Keratinocyte (primary cell): ENCODE results near the gene MED9. TPM values are rescaled to one million over a fixed set of nuclear protein-coding genes. Genes with fewer than 3 reads are reported as not detected.

Experiments
- DNase-seq: peaks from one replicate; pipeline ENCODE4 v3.0.0-alpha.2; 2011; ENCODE audit warnings: low read depth, missing footprints, low spot score
- FAIRE-seq: peaks from 2 replicates; lab custom pipeline; 2011; peaks lifted over from hg19 to GRCh38; lab: Jason Lieb, UNC
- H2AFZ ChIP-seq: 2 replicates; pipeline ENCODE4 v1.6.0; 2012; ENCODE audit warnings: low read length, control low read depth, inconsistent platforms; ENCODE audit not compliant: control insufficient read depth
- H3K27ac ChIP-seq: 2 replicates; pipeline ENCODE4 v1.5.1; 2011; ENCODE audit warnings: low read length; ENCODE audit not compliant: control insufficient read depth, insufficient read depth
- H3K27me3 ChIP-seq: 3 replicates; pipeline ENCODE4 v1.6.0; 2011; ENCODE audit warnings: low read length; ENCODE audit not compliant: control insufficient read depth, insufficient read depth; ENCODE audit errors: extremely low read depth
- H3K36me3 ChIP-seq, 2 experiments: 2 replicates in 1 of 2; 3 replicates in 1 of 2; pipeline ENCODE4 v1.5.1; 2011; ENCODE audit warnings: low read length in 2 of 2, mild to moderate bottlenecking in 1 of 2; ENCODE audit not compliant: control insufficient read depth in 2 of 2, insufficient read depth in 2 of 2; ENCODE audit errors: extremely low read depth in 1 of 2
- H3K4me1 ChIP-seq: 3 replicates; pipeline ENCODE4 v1.5.1; 2011; ENCODE audit warnings: low read length; ENCODE audit not compliant: control insufficient read depth, insufficient read depth; ENCODE audit errors: extremely low read depth
- H3K4me2 ChIP-seq: 3 replicates; pipeline ENCODE4 v1.6.0; 2011; ENCODE audit warnings: low read depth, low read length; ENCODE audit not compliant: control insufficient read depth, insufficient read depth; ENCODE audit errors: extremely low read depth
- H3K4me3 ChIP-seq, 3 experiments: fragments of 200-600 bp in 1 of 3; sonication (generic) in 1 of 3; 2 replicates in 2 of 3; 3 replicates in 1 of 3; pipeline ENCODE4 v1.5.1; 2011 to 2016; ENCODE audit warnings: low read length in 3 of 3, mild to moderate bottlenecking in 3 of 3, control low read depth in 2 of 3, inconsistent platforms in 1 of 3, low read depth in 1 of 3, mixed read lengths in 1 of 3, mixed run types in 1 of 3, moderate library complexity in 1 of 3; ENCODE audit not compliant: control insufficient read depth in 2 of 3, insufficient read depth in 2 of 3; ENCODE audit errors: extremely low read depth in 1 of 3
- H3K79me2 ChIP-seq: 2 replicates; pipeline ENCODE4 v1.6.0; 2012; ENCODE audit warnings: low read length; ENCODE audit not compliant: control insufficient read depth, insufficient read depth
- H3K9ac ChIP-seq: 3 replicates; pipeline ENCODE4 v1.6.0; 2011; ENCODE audit warnings: low read length; ENCODE audit not compliant: control insufficient read depth, insufficient read depth; ENCODE audit errors: extremely low read depth
- H3K9me1 ChIP-seq: 3 replicates; pipeline ENCODE4 v1.6.0; 2011; ENCODE audit warnings: low read length; ENCODE audit not compliant: control insufficient read depth, insufficient read depth; ENCODE audit errors: extremely low read depth
- H3K9me3 ChIP-seq: 2 replicates; pipeline ENCODE4 v1.5.1; 2012; ENCODE audit warnings: low read depth, low read length; ENCODE audit not compliant: control insufficient read depth
- H4K20me1 ChIP-seq: 3 replicates; pipeline ENCODE4 v1.6.0; 2011; ENCODE audit warnings: low read length; ENCODE audit not compliant: control insufficient read depth, insufficient read depth; ENCODE audit errors: extremely low read depth
- EZH2 ChIP-seq: IDR thresholded peaks from one replicate; pipeline ENCODE4 v1.6.1; 2012; ENCODE audit warnings: inconsistent platforms, mild to moderate bottlenecking, low read length, moderate library complexity
- dilution Hi-C: fragments of 300-500 bp; cut with MboI; formaldehyde crosslinking; loops from one replicate; pipeline ENCODE4 v1.7.0; 2020; ENCODE audit warnings: low sequenced_read_pairs; ENCODE audit not compliant: extremely low pct_ligation_motif_present
- polyA plus RNA-seq, 5 experiments: library from polyadenylated mRNA; depleted of rRNA in 3 of 5; stranded (reverse) in 3 of 5; stranded (forward) in 1 of 5; unstranded in 1 of 5; fragments of >200 nt; gene quantifications; 1 replicate in 1 of 5; 2 replicates in 3 of 5; 3 replicates in 1 of 5; pipeline versions ENCODE4 v1.2.1 to v1.2.3, GENCODE V29; 2011 to 2012; ENCODE audit warnings: missing spikeins in 2 of 5, low read depth in 1 of 5, low replicate concordance in 1 of 5
- TF ChIP-seq, protein P1 (sequence below), 3 experiments: IDR thresholded peaks in 1 of 3; conservative IDR thresholded peaks in 1 of 3; optimal IDR thresholded peaks in 1 of 3; 2 replicates in 2 of 3; 3 replicates in 1 of 3; pipeline versions ENCODE3 to v1.5.1; 2011; ENCODE audit warnings: low read length in 3 of 3, mild to moderate bottlenecking in 3 of 3, moderate library complexity in 2 of 3, control low read depth in 1 of 3, inconsistent platforms in 1 of 3; ENCODE audit not compliant: insufficient read depth in 2 of 3; ENCODE audit errors: extremely low read depth in 1 of 3

MED9 gene
- polyA plus RNA-seq, 1 donor (not counting 4 experiments of a cell fraction or from before 2014, with no cell fraction given), result 6.9 TPM

- peaks cover 10% of the 10 kb centered on the region for H4K20me1 ChIP-seq
- dilution Hi-C loops, result no loop called here
- no peak overlapping the region for H3K4me2 ChIP-seq
- no peak for TF ChIP-seq EZH2
- TF ChIP-seq, protein P1, sequence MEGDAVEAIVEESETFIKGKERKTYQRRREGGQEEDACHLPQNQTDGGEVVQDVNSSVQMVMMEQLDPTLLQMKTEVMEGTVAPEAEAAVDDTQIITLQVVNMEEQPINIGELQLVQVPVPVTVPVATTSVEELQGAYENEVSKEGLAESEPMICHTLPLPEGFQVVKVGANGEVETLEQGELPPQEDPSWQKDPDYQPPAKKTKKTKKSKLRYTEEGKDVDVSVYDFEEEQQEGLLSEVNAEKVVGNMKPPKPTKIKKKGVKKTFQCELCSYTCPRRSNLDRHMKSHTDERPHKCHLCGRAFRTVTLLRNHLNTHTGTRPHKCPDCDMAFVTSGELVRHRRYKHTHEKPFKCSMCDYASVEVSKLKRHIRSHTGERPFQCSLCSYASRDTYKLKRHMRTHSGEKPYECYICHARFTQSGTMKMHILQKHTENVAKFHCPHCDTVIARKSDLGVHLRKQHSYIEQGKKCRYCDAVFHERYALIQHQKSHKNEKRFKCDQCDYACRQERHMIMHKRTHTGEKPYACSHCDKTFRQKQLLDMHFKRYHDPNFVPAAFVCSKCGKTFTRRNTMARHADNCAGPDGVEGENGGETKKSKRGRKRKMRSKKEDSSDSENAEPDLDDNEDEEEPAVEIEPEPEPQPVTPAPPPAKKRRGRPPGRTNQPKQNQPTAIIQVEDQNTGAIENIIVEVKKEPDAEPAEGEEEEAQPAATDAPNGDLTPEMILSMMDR (optimal IDR thresholded peaks at IDR 0.05 in 1 of 3, IDR thresholded peaks at IDR 0.05 in 1 of 3, conservative IDR thresholded peaks at IDR 0.05 in 1 of 3; ENCODE audit: extremely low read depth in 1 of 3, insufficient read depth in 2 of 3, low read length in 3 of 3), result no peak
- no peak for DNase-seq
- H3K27me3 ChIP-seq, result peaks cover 47% of the 10 kb centered on the region
- H3K9ac ChIP-seq, result no peak overlapping the region
- H3K27ac ChIP-seq, result no peak overlapping the region
- no peaks in the 10 kb centered on the region for H3K79me2 ChIP-seq
- H3K9me1 ChIP-seq, result no peaks in the 10 kb centered on the region
- H3K4me3 ChIP-seq, result no peak overlapping the region
- H3K36me3 ChIP-seq, result no peaks in the 10 kb centered on the region
- no peak for FAIRE-seq
- no peak overlapping the region for H2AFZ ChIP-seq
- H3K9me3 ChIP-seq, result no peaks in the 10 kb centered on the region
- H3K4me1 ChIP-seq, result no peaks in the 10 kb centered on the region
Measured at GRCh38 chr17:17505610-17506171, 28.9 kb downstream of the MED9 start.

DNA sequence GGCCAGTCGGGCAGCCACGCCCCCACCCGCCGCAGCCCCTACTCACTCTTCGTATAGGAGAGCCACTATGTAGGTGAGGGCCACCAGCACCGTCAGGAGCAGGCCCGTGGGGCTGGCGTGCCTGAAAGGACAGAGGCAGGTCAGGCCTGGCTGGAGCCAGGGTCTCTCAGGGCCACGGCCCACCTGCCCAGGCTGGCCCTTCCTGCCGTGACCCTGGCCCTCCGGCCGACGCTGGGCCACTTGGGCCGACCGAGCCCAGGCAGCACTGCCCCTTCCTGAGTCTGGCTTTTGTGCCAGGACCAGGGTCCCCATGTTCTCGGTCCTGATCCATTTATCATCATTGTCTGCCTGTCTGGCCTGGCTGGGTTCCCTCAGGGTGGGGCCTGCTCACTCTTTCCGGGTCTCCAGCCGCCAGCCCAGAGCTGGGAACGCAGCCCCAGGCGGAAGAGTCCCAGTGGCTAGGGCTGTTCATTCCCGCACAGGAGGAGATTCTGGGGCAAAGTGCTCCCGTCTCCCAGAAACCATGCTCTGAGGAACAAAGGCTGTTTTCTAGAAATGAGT is 29.5 kb downstream of the MED9 start:
- no peak for FAIRE-seq
- dilution Hi-C loops, result no loop called here
- Histone ChIP-seq H2AFZ (no peak overlapping the region), H3K9me1 (no peaks in the 10 kb centered on the region), H3K79me2 (no peaks in the 10 kb centered on the region), H3K9me3 (no peaks in the 10 kb centered on the region), H3K4me2 (no peak overlapping the region), H3K27ac (no peak overlapping the region), H3K4me1 (peaks cover 4% of the 10 kb centered on the region), H3K36me3 (no peaks in the 10 kb centered on the region), H3K27me3 (peaks cover 48% of the 10 kb centered on the region), H3K4me3 (no peak overlapping the region), H4K20me1 (peaks cover 15% of the 10 kb centered on the region), H3K9ac (no peak overlapping the region)
- no peak for DNase-seq
- TF ChIP-seq EZH2, result no peak
- TF ChIP-seq, protein P1 (optimal IDR thresholded peaks at IDR 0.05 in 1 of 3, IDR thresholded peaks at IDR 0.05 in 1 of 3, conservative IDR thresholded peaks at IDR 0.05 in 1 of 3; ENCODE audit: extremely low read depth in 1 of 3, insufficient read depth in 2 of 3, low read length in 3 of 3), result no peak
